Right forelimb (tissue), 1 donor: Measurements from ENCODE around the gene FAM131B.

Experiments
- DNase-seq: peaks from one replicate; pipeline ENCODE4 v3.0.0-alpha.2; 2018

The FAM131B gene

DNA sequence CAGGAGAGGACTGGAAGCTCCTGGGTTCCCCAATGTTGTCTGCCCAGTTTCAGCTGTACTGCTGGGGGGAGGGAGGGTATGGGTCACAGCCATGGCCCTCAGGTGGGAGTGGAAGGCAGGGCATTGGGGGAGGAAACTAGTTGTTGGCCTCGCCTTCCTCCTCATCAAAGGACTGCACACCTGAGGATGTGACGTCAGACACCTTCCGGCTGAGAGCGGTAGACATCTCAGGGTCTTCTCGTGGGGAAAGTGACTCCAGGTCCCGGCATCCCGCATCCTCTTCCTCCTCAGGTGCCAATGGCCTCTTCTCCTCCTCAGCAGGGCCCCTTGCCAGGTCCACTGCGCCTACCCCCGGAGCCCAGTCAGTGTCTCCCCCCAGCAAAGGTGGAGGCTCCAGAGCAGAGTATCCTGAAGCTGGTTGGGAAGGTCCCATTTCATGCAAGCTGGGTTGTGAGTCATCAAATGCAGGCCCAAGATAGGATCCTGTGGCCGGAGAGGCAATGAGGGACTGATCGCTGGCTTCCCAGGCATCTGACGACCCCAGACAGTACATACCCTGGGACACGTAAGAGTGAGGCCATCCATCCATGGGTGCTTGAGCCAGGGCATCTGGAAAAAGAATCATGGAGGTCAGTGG, 6.0 kb downstream of the FAM131B start:
- no peak for DNase-seq

DNA sequence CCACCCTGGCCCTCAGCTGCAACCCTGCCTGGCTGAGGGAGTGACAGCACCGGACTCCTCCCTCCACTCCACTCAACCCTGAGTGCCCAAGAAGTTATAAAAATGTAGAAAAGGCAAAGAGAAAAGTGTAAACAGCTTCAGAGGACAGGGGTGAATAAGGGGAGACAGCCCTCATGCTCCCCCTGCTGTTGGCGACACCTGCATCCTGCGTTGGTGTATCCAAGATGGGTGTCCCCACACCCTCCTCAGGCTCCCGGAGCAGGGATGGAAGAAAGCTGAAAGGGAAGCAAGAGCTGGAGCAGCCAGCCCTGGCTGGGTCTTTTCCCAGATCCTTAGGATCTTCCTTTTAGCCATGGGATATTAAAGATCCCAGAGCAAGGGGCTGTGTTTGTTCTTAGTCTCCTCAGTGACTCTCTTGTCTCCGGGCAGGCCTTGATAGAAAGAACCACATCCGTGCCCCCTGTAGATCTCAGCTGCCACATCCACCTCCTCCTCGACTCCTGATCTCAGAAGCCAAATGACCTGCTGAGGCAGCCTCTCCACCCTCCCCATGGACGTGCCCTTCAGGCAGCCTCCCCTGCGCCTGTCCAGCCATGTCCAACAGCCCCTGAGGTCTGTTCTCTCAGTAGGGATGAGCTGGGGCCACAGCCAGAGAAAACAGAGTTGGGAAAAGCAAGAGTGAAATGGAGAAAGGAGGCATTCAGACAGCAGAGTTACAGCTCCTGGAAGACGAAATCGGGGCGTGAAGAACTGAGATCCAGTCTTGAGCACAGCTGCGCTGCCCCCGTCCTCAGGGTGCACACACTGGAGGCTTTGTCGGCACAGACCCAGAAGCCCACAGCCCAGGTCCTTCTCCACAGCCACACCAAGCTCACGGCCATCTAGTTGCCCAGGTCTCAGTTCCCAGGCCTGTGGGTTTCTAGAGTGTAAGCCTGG, 6.8 kb downstream of the FAM131B start:
- no peak for DNase-seq

DNA sequence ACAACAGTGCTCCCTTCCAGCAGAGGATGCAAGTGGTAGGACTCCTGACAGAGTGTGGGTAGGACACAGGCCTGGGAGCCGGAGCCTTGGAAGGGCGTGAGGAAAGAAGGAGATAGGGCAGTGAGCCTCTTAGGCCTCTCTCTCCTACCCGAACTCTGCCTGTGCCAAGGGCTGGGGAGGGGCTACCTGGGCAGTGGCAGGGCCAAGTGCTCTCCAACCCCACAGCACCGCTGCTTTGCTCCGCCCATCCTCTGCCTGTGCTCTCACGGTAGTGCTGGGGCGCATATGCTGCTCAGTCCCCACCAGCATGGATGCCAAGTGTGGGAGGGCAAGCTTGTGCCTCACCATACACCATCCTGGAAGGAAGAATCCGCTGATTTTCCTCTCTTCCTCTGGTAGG, 7.5 kb downstream of the FAM131B start:
- no peak for DNase-seq

DNA sequence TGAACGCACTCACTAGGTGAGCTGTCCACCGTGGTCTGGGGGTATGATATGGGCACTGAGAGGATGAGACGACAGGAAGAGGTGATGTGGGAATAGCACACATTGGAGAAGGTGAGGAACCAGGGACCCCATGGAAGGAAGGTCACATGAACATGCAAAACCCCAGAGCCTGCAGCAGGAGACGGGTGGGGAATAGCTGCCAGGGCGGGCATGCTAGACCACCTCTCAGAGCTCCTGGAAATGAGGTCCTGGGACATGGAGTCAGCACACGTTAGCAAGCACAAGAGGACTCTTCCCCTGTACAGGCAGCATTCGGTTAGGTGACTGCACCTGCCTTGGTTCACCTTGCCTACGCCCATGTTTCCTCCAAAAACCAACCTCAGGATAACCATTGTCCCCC, 8.1 kb downstream of the FAM131B start:
- no peak for DNase-seq

DNA sequence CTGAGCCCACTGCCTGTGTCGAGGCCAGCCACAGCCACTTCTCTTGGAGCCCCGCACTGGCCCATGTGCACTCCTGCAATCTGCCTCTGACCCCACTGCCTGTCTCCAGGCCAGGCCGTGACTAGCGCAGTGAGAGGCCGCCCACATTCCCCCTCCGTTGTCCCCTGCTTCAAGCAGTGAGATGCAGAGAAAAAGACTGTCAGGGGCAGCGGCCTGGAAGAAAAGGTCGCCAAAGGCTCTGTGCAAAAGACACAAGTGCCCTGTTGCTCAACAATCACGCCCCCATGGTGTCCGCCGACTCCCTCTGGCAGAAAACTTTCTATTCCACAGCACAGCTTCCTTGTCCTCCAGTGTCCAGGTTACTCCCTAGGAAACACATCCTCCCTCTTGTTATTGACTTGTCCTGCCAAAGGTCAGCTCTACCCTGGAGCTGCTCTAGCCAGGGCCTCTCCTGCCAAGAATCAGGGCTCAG, 9.9 kb downstream of the FAM131B start:
- no peak for DNase-seq

DNA sequence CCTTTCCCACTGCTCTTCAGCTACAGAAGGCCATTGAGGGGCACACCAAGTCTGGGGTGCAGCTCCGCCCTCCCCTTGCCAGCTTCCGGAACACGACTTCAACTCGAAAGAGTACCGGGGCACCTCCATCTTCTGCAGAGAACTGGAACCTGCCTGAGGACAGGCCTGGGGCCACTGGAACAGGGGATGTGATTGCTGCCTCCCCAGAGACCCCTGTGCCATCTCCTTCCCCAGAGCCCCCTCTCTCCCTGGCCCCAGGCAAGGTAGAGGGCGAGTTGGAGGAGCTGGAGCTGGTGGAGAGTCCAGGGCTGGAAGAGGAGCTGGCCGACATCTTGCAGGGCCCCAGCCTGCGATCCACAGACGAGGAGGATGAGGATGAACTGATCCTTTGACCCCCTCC, 10.9 kb downstream of the FAM131B start:
- DNase-seq = no peak

DNA sequence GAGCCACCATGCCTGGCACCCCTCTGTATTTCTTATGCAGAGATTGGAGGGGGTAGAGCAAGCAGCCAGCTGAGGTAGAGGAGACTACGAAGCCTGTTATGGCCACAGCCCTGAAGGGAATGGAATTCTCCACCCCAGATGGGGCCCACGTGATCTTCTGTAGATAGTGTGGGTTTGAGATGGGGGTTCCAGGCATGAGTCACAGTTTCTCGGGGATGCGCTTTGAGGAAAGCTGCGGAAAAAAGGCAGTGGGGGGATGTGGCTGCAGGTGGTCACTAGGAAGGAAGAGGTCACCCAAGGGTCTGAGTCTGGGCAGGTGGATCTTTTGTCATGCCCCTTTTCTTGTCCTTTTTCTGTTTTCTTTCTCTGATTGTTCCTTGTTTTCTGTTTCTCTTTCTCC, 11.5 kb downstream of the FAM131B start:
- no peak for DNase-seq

DNA sequence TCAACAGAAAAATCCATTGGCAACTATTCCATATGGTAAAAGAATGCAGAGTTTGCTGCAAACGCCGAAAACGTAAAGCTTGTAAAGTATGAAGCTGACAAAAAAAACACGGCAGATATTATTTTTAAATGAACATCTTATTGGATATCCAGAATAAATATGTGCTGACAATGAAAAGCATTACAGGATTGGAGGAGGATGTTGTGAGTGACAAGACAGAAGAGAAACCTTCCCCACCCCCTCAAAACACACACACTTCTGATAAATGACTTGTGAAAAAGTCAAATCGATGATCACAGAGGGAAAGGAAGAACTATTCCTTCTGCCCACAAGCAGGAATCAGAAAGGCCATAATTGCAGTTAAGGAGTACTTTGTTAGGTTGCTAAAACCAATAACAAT, 14.6 kb downstream of the FAM131B start:
- no peak for DNase-seq

DNA sequence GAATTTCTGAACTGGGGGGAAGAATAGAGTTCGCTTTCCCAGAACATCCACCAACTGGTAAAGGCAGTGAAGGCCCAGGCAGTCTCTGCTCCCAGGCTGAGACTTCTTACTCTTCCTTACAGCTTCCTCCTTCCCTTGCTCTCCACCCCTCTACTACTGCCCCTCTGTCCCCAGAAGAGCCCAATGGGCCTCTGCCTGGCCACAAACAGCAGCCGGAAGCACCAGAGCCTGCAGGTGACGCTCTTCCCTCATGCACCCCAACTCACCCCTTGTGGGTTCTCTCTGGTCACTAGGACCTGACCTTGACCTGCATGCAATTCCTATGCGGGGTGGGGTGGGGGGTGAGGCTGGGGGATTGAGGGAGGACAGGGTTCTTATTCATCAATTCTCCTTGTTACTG, 16.5 kb downstream of the FAM131B start:
- DNase-seq = no peak

DNA sequence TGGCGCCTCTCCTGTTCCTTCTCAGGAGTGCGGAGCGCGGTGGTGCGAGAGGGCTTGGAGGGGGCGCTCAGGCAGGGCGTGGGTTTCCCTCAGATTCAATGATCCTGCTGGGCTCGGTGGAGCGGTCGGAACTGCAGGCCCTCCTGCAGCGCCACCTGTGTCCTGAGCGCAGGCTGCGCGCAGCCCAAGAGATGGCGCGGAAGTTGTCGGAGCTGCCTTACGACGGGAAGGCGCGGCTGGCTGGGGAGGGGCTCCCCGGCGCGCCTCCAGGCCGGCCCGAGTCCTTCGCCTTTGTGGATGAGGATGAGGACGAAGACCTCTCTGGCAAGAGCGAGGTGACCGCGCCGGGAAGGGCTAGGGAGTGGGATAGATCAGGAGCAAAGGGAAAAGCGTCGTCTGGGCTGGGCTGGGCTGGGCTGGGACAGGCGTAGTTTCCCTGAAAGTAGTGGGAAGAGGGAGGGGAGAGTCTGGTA, 17.0 kb downstream of the FAM131B start:
- DNase-seq = no peak

DNA sequence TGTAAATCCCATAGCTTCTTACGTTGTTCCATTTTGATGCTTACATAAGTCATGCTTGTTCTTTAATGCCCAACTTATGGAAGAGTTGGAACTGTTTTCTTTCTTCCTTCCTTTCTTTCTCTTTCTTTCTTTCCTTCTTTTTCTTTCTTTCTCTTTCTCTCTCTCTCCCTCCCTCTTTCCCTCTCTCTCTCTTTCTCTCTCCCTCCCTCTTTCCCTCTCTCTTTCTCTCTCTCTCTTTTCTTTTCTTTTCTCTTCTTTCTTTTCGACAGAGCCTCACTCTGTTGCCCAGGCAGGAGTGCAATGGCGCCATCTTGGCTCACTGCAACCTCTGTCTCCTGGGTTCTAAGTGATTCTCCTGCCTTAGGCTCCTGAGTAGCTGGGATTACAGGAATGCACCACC, 18.9 kb downstream of the FAM131B start:
- DNase-seq = no peak

DNA sequence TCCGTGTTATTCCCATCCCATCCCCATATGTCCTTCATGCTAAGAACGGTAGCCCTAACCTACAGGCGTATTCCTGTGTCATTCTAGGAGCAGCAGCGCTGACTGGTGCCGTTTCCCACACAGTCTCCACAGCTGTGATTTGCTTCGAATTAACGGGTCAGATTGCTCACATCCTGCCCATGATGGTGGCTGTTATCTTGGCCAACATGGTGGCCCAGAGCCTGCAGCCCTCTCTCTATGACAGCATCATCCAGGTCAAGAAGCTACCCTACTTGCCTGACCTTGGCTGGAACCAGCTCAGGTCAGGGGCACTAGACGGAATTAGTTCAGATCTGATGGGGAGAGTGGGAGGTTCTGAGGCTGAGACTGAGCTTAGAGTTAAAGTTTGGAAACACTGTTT, 20.7 kb downstream of the FAM131B start:
- DNase-seq = no peak

DNA sequence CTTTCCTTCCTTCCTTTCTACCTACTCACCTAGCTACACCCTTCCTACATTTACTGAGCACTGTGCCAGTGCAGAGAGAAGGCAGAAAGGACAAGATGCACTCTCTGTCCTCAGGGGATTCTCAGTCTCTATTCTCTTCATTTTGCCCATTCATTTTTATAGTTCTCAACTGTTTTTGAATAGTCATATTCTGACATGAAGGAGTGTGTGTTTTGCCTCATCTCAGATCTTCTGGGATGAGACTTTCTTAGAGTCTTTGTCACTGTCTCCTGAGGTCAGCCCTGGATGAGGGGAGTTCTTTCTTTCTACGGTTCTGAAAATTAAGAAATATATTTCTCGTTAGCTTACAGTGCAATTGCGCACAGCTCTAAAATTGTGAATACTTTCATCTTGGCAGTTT, 25.3 kb downstream of the FAM131B start:
- no peak for DNase-seq

DNA sequence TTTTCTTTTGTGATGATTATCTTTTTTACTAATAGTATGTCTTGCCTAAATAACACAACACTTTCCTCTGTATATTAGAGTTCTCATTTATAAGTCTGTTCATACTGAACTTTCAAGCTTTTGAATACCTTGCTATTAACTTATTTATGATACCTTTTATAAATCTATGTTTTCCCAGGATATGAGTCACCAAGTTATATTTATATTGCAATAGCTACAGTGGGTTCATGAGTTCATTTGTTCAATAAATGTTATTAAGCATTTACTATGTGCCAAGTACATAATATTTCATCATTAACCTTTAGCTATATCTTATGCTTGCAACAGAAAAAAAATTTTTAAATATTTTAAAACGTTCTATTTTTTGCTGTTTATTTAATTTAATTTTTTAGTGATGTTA, 28.3 kb downstream of the FAM131B start:
- no peak for DNase-seq

DNA sequence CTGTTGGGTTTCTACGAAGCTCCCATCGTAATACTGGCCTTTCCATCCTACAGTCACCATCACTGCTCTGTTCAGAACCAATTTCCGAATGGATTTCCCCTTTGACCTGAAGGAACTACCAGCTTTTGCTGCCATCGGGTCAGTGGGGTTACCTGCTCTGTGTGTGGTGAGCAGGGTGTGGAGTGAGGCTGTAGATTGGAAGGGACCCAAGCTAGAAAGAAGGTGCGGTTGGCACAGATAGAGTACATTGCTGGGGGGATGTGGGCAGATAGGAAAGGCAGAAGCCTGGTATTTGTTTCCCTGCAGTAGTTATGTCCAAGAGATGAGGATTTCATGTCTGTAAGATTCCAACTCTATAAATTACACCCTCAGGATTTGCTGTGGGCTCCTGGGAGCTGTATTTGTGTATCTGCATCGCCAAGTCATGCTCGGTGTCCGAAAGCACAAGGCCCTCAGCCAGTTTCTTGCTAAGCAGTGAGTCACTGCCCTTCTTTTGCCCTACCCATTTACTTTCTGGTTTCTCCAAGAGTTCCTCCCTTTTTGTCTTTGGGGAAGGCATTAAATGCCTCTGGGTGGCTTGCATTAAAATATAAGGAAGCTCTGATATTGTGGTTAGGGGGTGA, 31.2 kb downstream of the FAM131B start:
- DNase-seq = no peak

DNA sequence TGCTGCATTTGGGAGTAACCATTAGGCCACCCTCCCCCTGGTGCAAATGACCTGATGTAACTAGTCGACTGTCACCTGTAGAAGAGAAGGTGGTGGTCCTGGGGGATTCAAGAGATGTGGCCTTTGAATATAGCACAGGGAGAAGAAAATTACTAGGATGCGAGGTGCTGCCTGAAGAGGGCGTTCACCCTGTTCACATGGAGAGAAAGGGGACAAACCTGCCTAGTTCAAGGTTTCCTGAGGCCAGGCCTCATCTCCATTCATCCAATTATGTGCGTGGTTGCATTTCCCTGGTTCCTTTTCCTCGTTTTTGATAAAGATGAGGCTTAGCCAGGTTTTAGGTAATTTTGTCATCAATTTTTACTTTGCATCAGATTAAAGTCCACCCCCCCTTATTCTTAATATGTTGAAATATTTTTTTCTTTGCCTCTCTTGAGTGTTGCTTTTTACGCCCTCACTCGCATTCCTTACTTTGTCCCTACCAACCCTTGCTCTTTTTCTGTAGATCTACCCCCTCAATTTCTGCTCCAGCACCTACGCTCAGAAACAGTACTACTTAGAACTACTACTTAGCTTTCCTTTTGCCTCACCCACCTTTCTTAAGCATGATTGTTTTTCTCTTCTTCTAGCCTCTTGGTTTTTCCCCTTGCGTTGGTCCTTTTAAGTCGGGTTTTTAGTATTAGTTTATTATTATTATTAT, 32.9 kb downstream of the FAM131B start:
- DNase-seq = no peak

DNA sequence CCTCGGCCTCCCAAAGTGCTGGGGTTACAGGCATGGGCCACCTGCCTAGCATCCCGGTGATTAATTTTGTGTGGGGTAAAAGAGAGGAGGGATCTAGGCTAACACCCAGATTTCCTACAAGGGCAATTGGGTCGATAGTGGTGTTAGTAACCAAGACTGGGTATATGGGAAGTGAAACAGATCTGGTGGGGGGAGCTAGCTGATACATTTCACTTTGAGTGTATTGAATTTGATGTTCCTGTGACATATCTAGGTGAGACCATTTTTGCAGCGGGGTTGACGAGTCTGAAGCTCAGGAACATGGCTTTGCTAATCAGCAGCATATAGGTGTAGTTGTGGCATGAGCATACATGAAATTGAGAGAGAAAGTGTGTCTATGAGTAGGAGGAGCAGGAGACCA, 34.6 kb downstream of the FAM131B start:
- DNase-seq = no peak

DNA sequence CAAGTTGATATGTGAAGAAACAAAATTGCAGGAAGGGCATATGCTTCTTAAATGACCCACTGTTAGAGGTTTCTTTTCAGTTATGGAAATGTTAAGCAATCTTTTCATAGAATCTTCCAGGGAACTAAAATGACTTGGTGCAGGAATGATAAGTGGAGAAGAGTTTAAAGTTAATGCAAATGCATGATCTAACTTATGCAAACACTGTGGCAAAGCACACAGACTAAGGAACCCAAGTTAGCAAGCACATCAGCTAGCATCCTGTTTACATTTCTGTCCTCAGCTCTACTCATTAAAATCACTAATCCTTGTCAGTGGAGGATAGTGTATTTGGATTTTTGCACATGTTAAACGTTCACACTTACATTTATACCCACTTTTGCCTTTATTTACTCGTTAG, 37.3 kb downstream of the FAM131B start:
- no peak for DNase-seq

DNA sequence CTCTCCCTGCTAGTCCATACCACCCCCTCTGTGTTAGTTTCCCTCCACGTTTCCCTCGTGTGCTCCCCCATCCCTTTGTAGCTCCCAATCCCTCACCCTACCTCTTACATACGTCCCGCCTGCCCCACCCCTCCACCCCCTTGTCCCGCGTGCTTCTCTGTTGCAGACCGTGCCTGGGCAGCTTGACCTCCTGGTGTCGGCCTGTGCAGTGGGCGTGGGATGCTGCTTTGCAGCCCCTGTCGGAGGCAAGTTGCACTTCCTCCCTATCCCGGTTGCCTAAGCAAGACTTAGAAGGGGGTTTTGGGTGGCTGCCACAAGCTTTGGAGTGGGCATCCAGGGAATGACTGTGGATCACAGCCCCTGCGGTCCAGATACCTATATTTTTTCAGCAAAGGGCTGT, 38.9 kb downstream of the FAM131B start:
- no peak for DNase-seq

DNA sequence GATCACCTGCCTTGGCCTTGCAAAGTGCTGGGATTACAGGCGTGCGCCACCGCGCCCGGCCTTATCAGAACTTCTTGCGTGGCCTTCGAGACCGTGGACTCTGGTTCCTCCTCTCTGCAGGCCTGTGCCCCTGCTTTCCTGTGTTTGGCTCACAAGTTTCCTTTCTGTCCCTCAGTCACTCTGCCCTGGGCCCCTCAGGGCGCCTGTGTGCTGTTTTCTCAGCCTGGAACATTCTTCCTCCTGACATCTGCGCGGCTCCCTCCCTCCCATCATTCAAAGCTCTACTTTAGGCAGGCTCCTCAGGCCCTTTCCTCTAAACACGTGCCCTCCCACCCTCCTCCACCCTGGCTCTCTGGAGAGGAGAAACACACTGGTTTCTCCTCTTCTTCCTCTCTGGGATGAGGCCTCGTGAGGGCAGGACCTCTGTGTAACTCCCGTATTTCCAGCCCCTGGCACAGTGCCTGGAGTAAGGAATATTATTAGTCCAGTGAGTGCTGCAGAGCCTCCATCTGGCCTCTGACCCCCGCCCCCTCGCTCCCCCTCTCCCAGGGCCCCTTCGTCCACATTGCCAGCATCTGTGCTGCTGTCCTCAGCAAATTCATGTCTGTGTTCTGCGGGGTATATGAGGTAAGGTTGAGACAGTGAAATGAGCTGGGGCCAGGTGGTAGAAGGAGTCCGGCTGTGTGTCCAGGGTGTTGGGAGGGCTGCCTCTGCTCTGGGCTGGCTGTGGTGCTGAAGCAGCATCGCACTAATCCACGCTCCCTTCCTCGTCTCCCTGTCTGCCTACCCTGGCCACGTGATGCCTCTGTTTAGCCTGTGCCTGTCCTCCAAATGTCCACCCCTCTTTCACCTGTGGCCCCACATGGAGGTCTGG, 39.5 kb downstream of the FAM131B start:
- DNase-seq = no peak

DNA sequence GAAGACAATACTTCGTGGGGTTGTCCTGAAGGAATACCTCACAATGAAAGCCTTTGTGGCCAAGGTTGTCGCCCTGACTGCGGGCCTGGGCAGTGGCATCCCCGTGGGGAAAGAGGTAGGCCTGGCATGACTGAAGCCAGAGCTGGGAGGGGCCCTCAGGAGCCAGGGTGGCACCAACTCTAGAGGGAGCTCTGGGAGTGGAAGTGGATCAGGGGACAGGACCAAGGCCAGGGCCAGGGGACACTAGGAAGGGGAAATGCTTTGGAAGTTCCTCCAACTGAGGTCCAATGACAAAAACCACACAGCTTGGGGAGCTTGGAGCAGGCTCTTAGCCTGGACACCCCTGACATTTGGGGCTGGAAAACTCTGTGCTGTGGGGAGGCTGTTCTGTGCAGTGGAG, 40.8 kb downstream of the FAM131B start:
- no peak for DNase-seq

DNA sequence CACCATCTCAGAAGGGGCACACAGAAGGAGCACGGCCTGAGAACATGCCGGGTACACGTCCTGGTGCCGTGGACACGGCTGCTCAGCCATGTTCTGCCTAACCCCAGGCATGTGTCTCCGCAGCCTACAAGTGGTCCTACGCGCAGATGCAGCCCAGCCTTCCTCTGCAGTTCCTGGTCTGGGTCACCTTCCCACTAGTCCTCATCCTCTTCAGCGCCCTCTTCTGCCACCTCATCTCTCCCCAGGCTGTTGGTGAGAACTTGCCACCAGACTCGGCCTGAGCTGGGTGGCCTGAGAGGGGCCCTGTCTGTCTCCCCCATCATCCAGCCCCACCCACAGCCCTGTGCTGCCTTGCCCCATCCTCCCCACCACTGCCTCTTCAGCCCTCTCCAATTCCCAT, 41.3 kb downstream of the FAM131B start:
- DNase-seq = no peak
